Kidney tubule cell (primary cell): ENCODE data around the gene PLVAP.

Experiments
- DNase-seq: peaks from one replicate; pipeline ENCODE4 v3.0.0-alpha.2; 2018; ENCODE audit warnings: low spot score

PLVAP gene

GRCh38 chr19:17376935-17377600, at the start of gene PLVAP:
TSS of gene PLVAP (minus strand) at chr19:17377342. CDS start at chr19:17377288, 54 bp downstream.
- DNase-seq, result no peak

- peak; percentile 21 for DNase-seq
These were observed 47.7 kb upstream of the PLVAP start for GRCh38 chr19:17424743-17425365.

- no peak for DNase-seq
These were observed 46.5 kb upstream of the PLVAP start for GRCh38 chr19:17423429-17424208.

GRCh38 chr19:17421942-17422341, 44.8 kb upstream of the PLVAP start:
- DNase-seq, result no peak

- no peak for DNase-seq
These were observed 43.4 kb upstream of the PLVAP start for GRCh38 chr19:17420475-17420924.

- peak; percentile 99 for DNase-seq
These were observed 42.7 kb upstream of the PLVAP start, which contains the start of gene MVB12A for GRCh38 chr19:17419621-17420474. TSS of gene MVB12A (plus strand) at chr19:17420047. CDS start at chr19:17420136, 89 bp downstream.

GRCh38 chr19:17419154-17419620, 42.0 kb upstream of the PLVAP start:
- peak; percentile 14 for DNase-seq

- DNase-seq, result no peak
These were observed 41.6 kb upstream of the PLVAP start for GRCh38 chr19:17418710-17419109.

- DNase-seq, result no peak
These were observed 38.0 kb upstream of the PLVAP start for GRCh38 chr19:17415121-17415520.

GRCh38 chr19:17414097-17414496, 37.0 kb upstream of the PLVAP start:
- DNase-seq, result no peak

- DNase-seq, result no peak
These were observed 34.7 kb upstream of the PLVAP start for GRCh38 chr19:17411801-17412200.

GRCh38 chr19:17409990-17410389, 32.8 kb upstream of the PLVAP start:
- no peak for DNase-seq

GRCh38 chr19:17406887-17407196, 29.7 kb upstream of the PLVAP start:
- no peak for DNase-seq

- peak; percentile 61 for DNase-seq
These were observed 29.1 kb upstream of the PLVAP start for GRCh38 chr19:17406046-17406886.

- peak; percentile 75 for DNase-seq
These were observed 28.3 kb upstream of the PLVAP start, which contains the start of gene BST2 for GRCh38 chr19:17405250-17406045. TSS of gene BST2 (minus strand) at chr19:17405630. CDS start at chr19:17405575, 55 bp downstream.

GRCh38 chr19:17404621-17405249, 27.6 kb upstream of the PLVAP start:
- no peak for DNase-seq

GRCh38 chr19:17404015-17404414, 26.9 kb upstream of the PLVAP start:
- DNase-seq, result no peak

- no peak for DNase-seq
These were observed 26.1 kb upstream of the PLVAP start for GRCh38 chr19:17402982-17403855.

GRCh38 chr19:17401628-17402027, 24.5 kb upstream of the PLVAP start:
- DNase-seq, result no peak
